GM21528 (cell line): ENCODE data around the gene DUSP14.
"Not testable (repeated sequence)": the region's sequence is repeated elsewhere in the genome, so short reads cannot be mapped to it uniquely, and the experiment has no call there.

ENCODE experiments used
- ATAC-seq: cut with Tn5 transposase; IDR thresholded peaks from one replicate; pipeline ENCODE4 v1.9.1; 2021; ENCODE audit warnings: mild to moderate bottlenecking, moderate library complexity; ENCODE audit not compliant: unreplicated experiment, low FRiP score

DUSP14 gene

GRCh38 chr17:37489197-37490001 is at the start of gene DUSP14:
Gene DUSP14, plus strand, starts transcription at chr17:37489891. Its CDS starts 22,382 bp downstream, at chr17:37512273.
- peak; percentile 61 for ATAC-seq

DNA sequence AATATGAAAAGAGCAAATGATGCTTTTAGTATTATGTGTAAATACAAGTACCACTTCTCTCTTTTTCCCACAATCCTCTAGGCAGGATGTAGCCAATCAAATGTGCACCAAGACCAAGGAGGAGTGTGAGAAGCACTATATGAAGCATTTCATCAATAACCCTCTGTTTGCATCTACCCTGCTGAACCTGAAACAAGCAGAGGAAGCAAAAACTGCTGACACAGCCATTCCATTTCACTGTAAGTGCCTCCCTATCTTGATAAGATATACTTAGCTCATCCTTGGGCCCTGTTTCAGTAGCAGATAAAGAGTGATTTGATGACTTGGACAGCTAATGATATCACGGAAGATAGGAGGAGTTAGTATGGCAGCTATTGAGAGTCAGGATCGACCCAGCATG is 49.3 kb upstream of the DUSP14 start:
- ATAC-seq = no peak

DNA sequence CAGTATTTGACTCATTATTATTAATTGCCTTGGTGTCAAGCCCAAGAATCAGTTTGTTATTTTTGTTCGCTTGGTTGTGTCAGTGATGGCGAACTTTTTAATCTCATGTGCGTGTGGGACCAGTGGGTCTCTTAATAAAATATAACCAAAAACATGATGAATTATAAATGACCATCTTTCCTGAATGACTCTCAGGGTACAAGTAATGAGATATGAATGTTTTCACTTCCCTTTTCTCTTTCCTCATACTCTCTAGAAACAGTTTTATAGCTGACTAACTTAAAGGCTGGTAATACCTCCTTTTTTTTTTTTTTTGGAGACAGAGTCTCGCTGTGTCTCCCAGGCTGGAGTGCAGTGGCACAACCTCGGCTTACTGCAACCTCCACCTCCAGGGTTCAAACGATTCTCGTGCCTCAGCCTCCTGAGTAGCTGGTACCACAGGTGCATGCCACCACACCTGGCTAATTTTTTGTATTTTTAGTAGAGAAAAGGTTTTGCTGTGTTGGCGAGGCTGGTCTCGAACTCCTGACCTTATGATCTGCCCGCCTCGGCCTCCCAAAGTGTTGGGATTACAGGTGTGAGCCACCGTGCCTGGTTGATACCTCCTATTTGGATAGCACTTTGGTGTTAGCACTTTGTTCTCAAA is 48.2 kb upstream of the DUSP14 start:
- not testable (repeated sequence) for ATAC-seq

GRCh38 chr17:37446027-37446426 is 43.7 kb upstream of the DUSP14 start:
- ATAC-seq = no peak

- ATAC-seq = no peak
These were observed 42.0 kb upstream of the DUSP14 start for GRCh38 chr17:37447641-37448040.

GRCh38 chr17:37450112-37450511 is 39.6 kb upstream of the DUSP14 start:
- no peak for ATAC-seq

GRCh38 chr17:37457801-37458200 is 31.9 kb upstream of the DUSP14 start:
- ATAC-seq = not testable (repeated sequence)

DNA sequence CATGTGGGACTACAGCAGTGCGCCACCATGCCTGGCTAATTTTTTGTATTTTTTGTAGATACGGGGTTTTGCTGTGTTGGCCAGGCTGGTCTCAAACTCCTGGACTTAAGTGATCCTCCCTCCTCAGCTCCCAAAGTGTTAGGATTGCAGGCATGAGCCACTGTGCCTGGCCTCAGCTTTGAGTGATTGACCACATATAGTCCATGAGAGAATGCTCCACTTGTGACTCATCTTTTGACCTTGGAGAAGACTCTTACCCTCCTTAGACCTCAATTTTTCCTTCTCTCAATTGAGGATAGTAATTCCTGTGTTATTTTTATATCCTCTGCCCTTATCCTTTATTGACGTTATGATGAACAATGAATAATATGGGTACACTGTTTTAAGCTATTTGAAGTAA is 30.9 kb upstream of the DUSP14 start:
- no peak for ATAC-seq

DNA sequence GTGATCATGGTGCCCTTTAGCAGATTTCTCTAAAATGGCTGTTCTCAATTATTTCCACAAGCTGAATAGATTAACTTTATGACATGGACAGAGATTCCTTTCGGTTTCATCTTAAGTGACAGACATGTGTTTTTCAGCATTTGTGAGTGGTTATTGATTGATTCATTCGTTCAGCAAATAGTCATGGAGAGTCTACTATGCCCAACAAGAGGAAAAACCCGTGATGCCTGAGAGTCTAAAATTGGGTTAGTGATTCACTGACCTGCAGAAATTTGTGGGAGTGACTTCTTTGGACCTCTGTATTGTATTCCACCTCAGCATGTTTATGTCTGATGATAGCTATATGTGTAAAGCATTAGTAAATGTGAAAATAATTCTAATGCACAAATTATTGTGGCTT is 28.0 kb upstream of the DUSP14 start:
- no peak for ATAC-seq

DNA sequence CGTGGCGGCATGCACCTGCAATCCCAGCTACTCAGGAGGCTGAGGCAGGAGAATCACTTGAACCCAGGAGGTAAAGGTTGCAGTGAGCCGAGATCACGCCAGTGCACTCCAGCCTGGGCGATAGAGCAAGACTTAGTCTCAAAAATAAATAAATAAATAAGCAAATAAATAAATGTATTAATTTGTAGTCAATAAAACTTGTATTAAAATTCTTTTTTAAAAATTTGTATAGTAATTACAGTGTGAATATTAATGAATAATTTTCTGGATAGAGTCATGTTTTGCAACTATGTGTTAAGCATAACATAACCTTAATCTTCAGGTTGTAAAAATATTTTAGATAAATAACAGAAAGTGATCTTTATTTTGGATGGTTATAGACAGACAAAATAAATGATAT is 27.2 kb upstream of the DUSP14 start:
- no peak for ATAC-seq

DNA sequence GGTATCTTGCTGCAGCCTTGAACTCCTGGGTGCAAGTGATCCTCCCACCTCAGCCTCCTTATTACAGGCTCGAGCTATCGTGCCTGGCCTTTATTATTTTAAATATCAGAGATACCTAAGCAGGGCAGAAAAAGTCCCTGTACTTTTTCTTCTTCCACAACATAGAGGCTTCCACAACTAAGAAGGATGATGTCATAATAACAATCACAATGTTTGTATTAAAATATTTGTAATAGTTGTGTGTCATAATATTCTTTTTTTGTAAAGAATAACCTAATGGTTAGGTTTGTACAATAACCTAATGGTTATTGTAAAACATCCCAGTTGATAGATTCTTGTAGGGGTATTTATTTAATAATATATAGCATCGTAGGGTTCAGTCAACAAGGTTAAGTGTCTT is 26.7 kb upstream of the DUSP14 start:
- no peak for ATAC-seq

DNA sequence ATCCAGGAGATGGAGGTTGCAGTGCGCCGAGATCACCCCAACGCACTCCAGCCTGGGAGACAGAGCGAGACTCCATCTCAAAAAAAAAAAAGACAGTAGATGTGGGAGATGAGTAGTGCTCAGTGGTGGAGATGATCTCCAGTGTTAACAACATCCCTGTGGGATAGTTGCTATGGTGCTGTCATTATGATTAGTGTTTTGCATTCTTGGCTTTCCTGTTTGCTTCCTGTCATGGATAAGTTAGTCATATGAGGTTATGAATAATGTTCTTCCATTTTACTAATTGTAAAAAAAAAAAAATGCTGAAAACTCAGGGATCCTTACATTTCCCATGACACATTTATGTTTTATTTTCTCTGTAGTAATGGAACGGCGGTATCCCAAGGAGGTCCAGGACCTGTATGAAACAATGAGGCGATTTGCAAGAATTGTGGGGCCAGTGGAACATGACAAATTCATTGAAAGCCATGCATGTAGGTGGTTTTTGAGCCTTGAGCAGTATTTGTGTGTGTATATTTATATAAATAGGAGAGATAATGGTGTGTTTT is 24.5 kb upstream of the DUSP14 start:
- no peak for ATAC-seq

GRCh38 chr17:37466471-37466870 is 23.2 kb upstream of the DUSP14 start:
- ATAC-seq = no peak

- no peak for ATAC-seq
These were observed 19.5 kb upstream of the DUSP14 start for GRCh38 chr17:37470181-37470580.

- no peak for ATAC-seq
These were observed 13.8 kb upstream of the DUSP14 start for GRCh38 chr17:37475731-37476420.

- no peak for ATAC-seq
These were observed 13.1 kb upstream of the DUSP14 start for GRCh38 chr17:37476431-37477120.

- ATAC-seq = no peak
These were observed 11.5 kb upstream of the DUSP14 start for GRCh38 chr17:37478187-37478586.

GRCh38 chr17:37479025-37479424 is 10.7 kb upstream of the DUSP14 start:
- no peak for ATAC-seq

DNA sequence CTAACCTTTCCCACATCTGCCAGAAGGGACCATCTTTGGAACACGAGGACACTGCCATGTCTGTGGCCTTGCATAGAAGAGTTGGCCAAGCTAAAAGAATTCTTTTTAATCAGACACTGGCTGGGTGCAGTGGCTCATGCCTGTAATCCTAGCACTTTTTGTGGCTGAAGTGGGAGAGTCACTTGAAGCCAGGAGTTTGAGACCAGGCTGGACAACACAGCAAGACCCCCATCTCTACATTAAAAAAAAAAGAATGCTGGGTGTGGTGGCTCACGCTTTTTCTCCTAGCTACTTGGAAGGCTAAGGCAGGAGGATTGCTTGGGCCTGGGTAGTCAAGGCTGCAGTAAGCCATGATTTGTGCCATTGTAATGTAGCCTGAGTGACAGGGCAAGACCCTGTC is 9.3 kb upstream of the DUSP14 start:
- no peak for ATAC-seq

GRCh38 chr17:37481001-37481665 is 8.6 kb upstream of the DUSP14 start:
- no peak for ATAC-seq
